Mesenteric fat pad (tissue), 1 donor: ENCODE data around the gene PEAK1. TPM values are rescaled to one million over a fixed set of nuclear protein-coding genes. Genes with fewer than 3 reads are reported as not detected.
"Not testable (repeated sequence)": the region's sequence is repeated elsewhere in the genome, so short reads cannot be mapped to it uniquely, and the experiment has no call there.

Experiments
- DNase-seq: peaks from one replicate; pipeline ENCODE4 v3.0.0-alpha.2; 2020; ENCODE audit warnings: low spot score
- total RNA-seq: library from RNA; stranded (reverse); fragmentation: NEBNext Ultra II Directional; extraction: Animal tissue kit (Norgen Biotek cat#: 25700); gene quantifications from one replicate; pipeline ENCODE4 v1.2.1, GENCODE V29; 2021
- donor health status: DM: yes; HTN: yes; CAD: no.

PEAK1 gene
- total RNA-seq, 1 donor from 2014 or later = 83.4 TPM

GRCh38 chr15:77181305-77182074 is 238.4 kb downstream of the PEAK1 start:
- DNase-seq = no peak

- no peak for DNase-seq
These were observed 239.1 kb downstream of the PEAK1 start for GRCh38 chr15:77180757-77181156.

GRCh38 chr15:77180270-77180669 is 239.6 kb downstream of the PEAK1 start:
- no peak for DNase-seq

- DNase-seq = no peak
These were observed 240.3 kb downstream of the PEAK1 start for GRCh38 chr15:77179541-77179998.

- no peak for DNase-seq
These were observed 241.5 kb downstream of the PEAK1 start for GRCh38 chr15:77178411-77178810.

- not testable (repeated sequence) for DNase-seq
These were observed 243.8 kb downstream of the PEAK1 start for GRCh38 chr15:77176148-77176547.

GRCh38 chr15:77173487-77173886 is 246.4 kb downstream of the PEAK1 start:
- no peak for DNase-seq

- no peak for DNase-seq
These were observed 248.5 kb downstream of the PEAK1 start for GRCh38 chr15:77171221-77171967.

- DNase-seq = no peak
These were observed 251.3 kb downstream of the PEAK1 start for GRCh38 chr15:77168616-77169015.

- no peak for DNase-seq
These were observed 251.8 kb downstream of the PEAK1 start for GRCh38 chr15:77168141-77168540.

- DNase-seq = no peak
These were observed 252.5 kb downstream of the PEAK1 start for GRCh38 chr15:77167406-77167805.

- no peak for DNase-seq
These were observed 256.0 kb downstream of the PEAK1 start for GRCh38 chr15:77163781-77164384.

GRCh38 chr15:77162872-77163633 is 256.9 kb downstream of the PEAK1 start:
- DNase-seq = no peak

- DNase-seq = no peak
These were observed 259.1 kb downstream of the PEAK1 start for GRCh38 chr15:77160562-77161478.

- DNase-seq = not testable (repeated sequence)
These were observed 263.9 kb downstream of the PEAK1 start for GRCh38 chr15:77156000-77156399.

- no peak for DNase-seq
These were observed 271.7 kb downstream of the PEAK1 start for GRCh38 chr15:77148191-77148590.

- DNase-seq = no peak
These were observed 274.5 kb downstream of the PEAK1 start for GRCh38 chr15:77145370-77145769.

- no peak for DNase-seq
These were observed 275.3 kb downstream of the PEAK1 start for GRCh38 chr15:77144492-77145070.

GRCh38 chr15:77144026-77144425 is 275.9 kb downstream of the PEAK1 start:
- no peak for DNase-seq

GRCh38 chr15:77143616-77144015 is 276.3 kb downstream of the PEAK1 start:
- no peak for DNase-seq
